ENCODE measurements around the gene DOCK2.

DOCK2 gene

DNA sequence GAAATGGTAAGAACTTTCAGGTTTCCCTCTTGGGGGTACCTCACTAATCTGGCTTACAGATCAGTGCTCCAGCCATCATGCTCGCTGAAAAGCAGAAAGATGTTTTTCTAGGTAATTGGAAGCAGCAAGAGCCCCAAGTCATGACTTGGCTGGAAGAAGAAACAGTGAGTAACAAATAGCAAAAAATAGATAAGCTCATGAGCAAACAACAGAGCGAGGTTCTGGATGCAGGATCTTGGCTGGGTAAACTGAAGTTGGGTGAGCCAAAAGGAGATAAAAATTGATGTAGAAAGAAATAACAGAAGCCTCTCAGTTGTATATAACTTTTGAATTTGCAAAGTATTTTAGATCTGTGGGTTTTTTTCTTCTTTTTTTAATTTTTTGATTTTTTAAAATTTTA, 233.1 kb downstream of the DOCK2 start:
- Histone ChIP-seq H3K36me3 (ENCODE audit: control insufficient read depth in 2 of 2, insufficient read depth in 1 of 2, low read length in 2 of 2) (no peaks in the 10 kb centered on the region), H3K27ac (ENCODE audit: extremely low read depth, low read depth, low read length) (no peak overlapping the region), H3K4me1 (ENCODE audit: control insufficient read depth, insufficient read depth, low read length) (no peaks in the 10 kb centered on the region), H3K9me3 (ENCODE audit: control insufficient read depth, insufficient read depth, low read depth, low read length) (no peaks in the 10 kb centered on the region), H3K4me3 (ENCODE audit: low read depth, low read length) (no peak overlapping the region)
- TF ChIP-seq ZNF433 (tag by site-specific recombination; IDR thresholded peaks at IDR 0.05; ENCODE audit: low read depth) (no peak), ZNF133 (tag by site-specific recombination; IDR thresholded peaks at IDR 0.05) (no peak), ZNF132 (tag by site-specific recombination; IDR thresholded peaks at IDR 0.05; ENCODE audit: borderline replicate concordance) (no peak), HOXC10 (CRISPR knock-in tag; IDR thresholded peaks at IDR 0.05) (no peak), GLI4 (tag by site-specific recombination; IDR thresholded peaks at IDR 0.05) (no peak), ZNF341 (tag by site-specific recombination; IDR thresholded peaks at IDR 0.05; ENCODE audit: low read depth) (no peak)
- POLR2A ChIA-PET = no interaction called here
- CTCF ChIA-PET = interaction anchor here (0.7 to 1.2 kb wide), 2 partner anchors 96 to 110 kb away, joined by 3 to 4 read pairs; partner anchors contain the start of gene INSYN2B

DNA sequence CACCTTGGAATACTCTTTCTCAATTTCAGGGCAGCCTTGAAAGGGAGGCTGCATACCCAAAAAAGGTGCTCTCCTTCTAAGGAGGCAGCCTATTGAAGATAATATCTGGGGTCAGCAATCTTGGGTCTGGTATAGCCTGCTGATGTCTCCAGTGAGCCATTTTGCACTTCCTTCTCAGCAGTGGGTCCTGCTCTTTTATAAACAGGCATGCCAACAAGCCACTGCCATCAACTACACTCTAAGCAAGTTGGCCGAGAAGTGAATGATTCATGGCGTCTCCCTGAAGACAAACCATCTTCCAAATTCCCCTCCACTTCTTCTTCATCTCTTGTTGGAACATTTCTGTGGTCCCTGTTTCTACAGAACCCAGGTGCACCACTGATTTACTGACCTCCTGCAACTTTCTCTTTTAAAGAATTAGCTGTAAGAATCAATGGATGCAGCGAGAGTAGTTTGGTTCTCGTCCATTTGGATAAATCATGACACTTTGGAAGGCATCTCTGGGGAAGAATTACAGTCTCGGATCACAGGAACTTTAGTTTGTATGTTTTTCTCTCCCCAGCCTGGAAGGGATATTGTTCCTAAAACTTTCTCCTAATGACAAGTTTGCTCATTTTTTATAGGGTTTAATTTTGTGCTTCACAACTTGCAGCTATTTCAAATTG, 234.9 kb downstream of the DOCK2 start:
- H3K27ac ChIP-seq (ENCODE audit: extremely low read depth, low read depth, low read length) = no peak overlapping the region
- H3K36me3 ChIP-seq (ENCODE audit: control insufficient read depth in 2 of 2, insufficient read depth in 1 of 2, low read length in 2 of 2) = no peaks in the 10 kb centered on the region
- ChIA-PET POLR2A (no interaction called here), CTCF (interaction anchor here (0.5 to 0.6 kb wide), 2 partner anchors 171 to 230 kb away, joined by 3 to 4 read pairs; no protein-coding TSS in a partner anchor)
- no peaks in the 10 kb centered on the region for H3K9me3 ChIP-seq (ENCODE audit: control insufficient read depth, insufficient read depth, low read depth, low read length)
- no peak overlapping the region for H3K4me3 ChIP-seq (ENCODE audit: low read depth, low read length)
- H3K4me1 ChIP-seq (ENCODE audit: control insufficient read depth, insufficient read depth, low read length) = no peaks in the 10 kb centered on the region
- TF ChIP-seq ZFP3 (tag by site-specific recombination; IDR thresholded peaks at IDR 0.05; ENCODE audit: low read depth) (no peak), ZSCAN30 (tag by site-specific recombination; IDR thresholded peaks at IDR 0.05) (no peak), ZNF530 (tag by site-specific recombination; IDR thresholded peaks at IDR 0.05; ENCODE audit: low read depth) (no peak), ZNF704 (tag by site-specific recombination; IDR thresholded peaks at IDR 0.05) (no peak), ZNF394 (tag by site-specific recombination; IDR thresholded peaks at IDR 0.05; ENCODE audit: borderline replicate concordance) (no peak), ZNF138 (tag by site-specific recombination; IDR thresholded peaks at IDR 0.05; ENCODE audit: borderline replicate concordance) (no peak)
- TF ChIP-seq, protein P1, sequence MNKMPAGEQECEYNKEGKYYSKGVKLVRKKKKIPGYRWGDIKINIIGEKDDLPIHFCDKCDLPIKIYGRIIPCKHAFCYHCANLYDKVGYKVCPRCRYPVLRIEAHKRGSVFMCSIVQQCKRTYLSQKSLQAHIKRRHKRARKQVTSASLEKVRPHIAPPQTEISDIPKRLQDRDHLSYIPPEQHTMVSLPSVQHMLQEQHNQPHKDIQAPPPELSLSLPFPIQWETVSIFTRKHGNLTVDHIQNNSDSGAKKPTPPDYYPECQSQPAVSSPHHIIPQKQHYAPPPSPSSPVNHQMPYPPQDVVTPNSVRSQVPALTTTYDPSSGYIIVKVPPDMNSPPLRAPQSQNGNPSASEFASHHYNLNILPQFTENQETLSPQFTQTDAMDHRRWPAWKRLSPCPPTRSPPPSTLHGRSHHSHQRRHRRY (tag by site-specific recombination; IDR thresholded peaks at IDR 0.05) = no peak

DNA sequence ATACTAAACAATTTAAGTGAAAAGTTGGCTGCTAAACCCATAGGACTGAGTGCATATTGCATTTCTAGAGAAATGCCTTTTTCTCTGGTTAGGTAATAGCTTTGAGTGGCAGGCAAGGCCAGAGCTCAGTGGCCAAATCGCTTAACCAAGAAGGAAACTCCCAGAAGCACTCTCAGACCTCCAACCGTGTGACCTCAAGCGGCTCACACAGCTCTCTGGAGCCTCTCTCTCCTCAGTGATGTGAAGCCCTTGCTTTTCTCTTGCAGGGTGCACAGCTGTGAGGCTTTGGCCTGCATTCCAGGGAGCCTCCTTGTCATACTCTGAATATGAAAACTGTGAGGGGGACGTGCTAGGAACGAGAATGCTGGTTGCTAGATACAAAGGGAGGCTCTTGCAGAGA, 236.6 kb downstream of the DOCK2 start:
- Histone ChIP-seq H3K4me1 (ENCODE audit: control insufficient read depth, insufficient read depth, low read length) (no peaks in the 10 kb centered on the region), H3K27ac (ENCODE audit: extremely low read depth, low read depth, low read length) (no peak overlapping the region), H3K36me3 (ENCODE audit: control insufficient read depth in 2 of 2, insufficient read depth in 1 of 2, low read length in 2 of 2) (no peaks in the 10 kb centered on the region), H3K4me3 (ENCODE audit: low read depth, low read length) (no peak overlapping the region), H3K9me3 (ENCODE audit: control insufficient read depth, insufficient read depth, low read depth, low read length) (no peaks in the 10 kb centered on the region)
- ChIA-PET POLR2A (no interaction called here), CTCF (interaction anchor here (0.7 to 0.8 kb wide), 2 partner anchors 48 to 394 kb away, joined by 4 to 6 read pairs; no protein-coding TSS in a partner anchor)
- peak; percentile 77 for TF ChIP-seq ZIC2 (tag by site-specific recombination; IDR thresholded peaks at IDR 0.05)
- TF ChIP-seq, protein P1 (tag by site-specific recombination; IDR thresholded peaks at IDR 0.05) = no peak
- no peak for TF ChIP-seq ZNF548 (tag by site-specific recombination; IDR thresholded peaks at IDR 0.05)
- TF ChIP-seq, protein P2, sequence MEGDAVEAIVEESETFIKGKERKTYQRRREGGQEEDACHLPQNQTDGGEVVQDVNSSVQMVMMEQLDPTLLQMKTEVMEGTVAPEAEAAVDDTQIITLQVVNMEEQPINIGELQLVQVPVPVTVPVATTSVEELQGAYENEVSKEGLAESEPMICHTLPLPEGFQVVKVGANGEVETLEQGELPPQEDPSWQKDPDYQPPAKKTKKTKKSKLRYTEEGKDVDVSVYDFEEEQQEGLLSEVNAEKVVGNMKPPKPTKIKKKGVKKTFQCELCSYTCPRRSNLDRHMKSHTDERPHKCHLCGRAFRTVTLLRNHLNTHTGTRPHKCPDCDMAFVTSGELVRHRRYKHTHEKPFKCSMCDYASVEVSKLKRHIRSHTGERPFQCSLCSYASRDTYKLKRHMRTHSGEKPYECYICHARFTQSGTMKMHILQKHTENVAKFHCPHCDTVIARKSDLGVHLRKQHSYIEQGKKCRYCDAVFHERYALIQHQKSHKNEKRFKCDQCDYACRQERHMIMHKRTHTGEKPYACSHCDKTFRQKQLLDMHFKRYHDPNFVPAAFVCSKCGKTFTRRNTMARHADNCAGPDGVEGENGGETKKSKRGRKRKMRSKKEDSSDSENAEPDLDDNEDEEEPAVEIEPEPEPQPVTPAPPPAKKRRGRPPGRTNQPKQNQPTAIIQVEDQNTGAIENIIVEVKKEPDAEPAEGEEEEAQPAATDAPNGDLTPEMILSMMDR (tag by site-specific recombination; IDR thresholded peaks at IDR 0.05) = no peak
- no peak for TF ChIP-seq ZBTB48 (tag by site-specific recombination; IDR thresholded peaks at IDR 0.05)
- TF ChIP-seq ZXDB (tag by site-specific recombination; IDR thresholded peaks at IDR 0.05) = no peak
- no peak for TF ChIP-seq KLF7 (tag by site-specific recombination; IDR thresholded peaks at IDR 0.05; ENCODE audit: borderline replicate concordance)
- TF ChIP-seq KLF16 (tag by site-specific recombination; IDR thresholded peaks at IDR 0.05) = no peak
- TF ChIP-seq ZNF830 (tag by site-specific recombination; IDR thresholded peaks at IDR 0.05; ENCODE audit: low read depth) = no peak

Data from HEK293 (cell line).